Left cardiac atrium (tissue), 2 donors: Measurements from ENCODE around the gene PGPEP1. TPM values are rescaled to one million over a fixed set of nuclear protein-coding genes. Genes with fewer than 3 reads are reported as not detected.

ENCODE experiments used
- microRNA-seq, 2 donors: library from miRNA; unstranded; fragments of <30 nt; microRNA quantifications; one replicate each; pipeline ENCODE4 v1.2.0, GENCODE V29; 2020
- total RNA-seq, 2 donors: library from RNA; stranded (reverse); fragmentation: NEBNext Ultra II Directional; extraction: Animal tissue kit (Norgen Biotek cat#: 25700); gene quantifications; one replicate each; pipeline ENCODE4 v1.2.1, GENCODE V29; 2021
- donor health status: DM: no; HTN: yes; CAD: no; lungs with severe emphysema.
- donor health status: DM: yes; HTN: yes; CAD: no.

The PGPEP1 gene
- total RNA-seq, 2 donors from 2014 or later, result 27.5 to 34.7 TPM

Small RNA genes within 50 kb of the gene (microRNA-seq; reads per million reads assigned to microRNA genes)
- 0 reads per million in 2 donors for gene MIR3189

Other genes starting within 250 kb of the PGPEP1 start
- gene MAST3, start 242.8 kb upstream of the PGPEP1 start, total RNA-seq, result 1 to 10 TPM; 5.5 to 7.9 TPM
- 10 to 100 TPM; 22.1 to 24.5 TPM for gene PIK3R2, start 187.4 kb upstream of the PGPEP1 start, total RNA-seq
- gene IFI30, start 166.8 kb upstream of the PGPEP1 start, total RNA-seq, result 10 to 100 TPM; 43.7 to 68.9 TPM
- 10 to 100 TPM in 1 of 2 donors, 1 to 10 TPM in 1; 8.7 to 13.4 TPM for gene MPV17L2, start 147.4 kb upstream of the PGPEP1 start, total RNA-seq
- 10 to 100 TPM; 23.8 to 29.2 TPM for gene RAB3A, start 136.6 kb upstream of the PGPEP1 start, total RNA-seq
- gene PDE4C, start 114.2 kb upstream of the PGPEP1 start, total RNA-seq, result under 1 TPM in 1 of 2 donors, not detected in 1; 0.55 TPM
- 1 to 10 TPM in 1 of 2 donors, under 1 TPM in 1; 0.91 to 1.3 TPM for gene IQCN, start 66.1 kb upstream of the PGPEP1 start, total RNA-seq
- 100 to 1,000 TPM; 122 to 169 TPM for gene JUND, start 59.0 kb upstream of the PGPEP1 start, total RNA-seq
- 10 to 100 TPM; 68.9 to 79.0 TPM for gene LSM4, start 17.5 kb upstream of the PGPEP1 start, total RNA-seq
- gene GDF15, start 45.6 kb downstream of the PGPEP1 start, total RNA-seq, result 1 to 10 TPM in 1 of 2 donors, under 1 TPM in 1; 0.50 to 1.5 TPM
- 1 to 10 TPM; 4.9 to 8.7 TPM for gene LRRC25, start 57.0 kb downstream of the PGPEP1 start, total RNA-seq
- gene SSBP4, start 78.8 kb downstream of the PGPEP1 start, total RNA-seq, result 10 to 100 TPM; 37.4 to 49.3 TPM
- 10 to 100 TPM; 29.2 to 44.6 TPM for gene ISYNA1, start 97.5 kb downstream of the PGPEP1 start, total RNA-seq
- gene ELL, start 181.5 kb downstream of the PGPEP1 start, total RNA-seq, result 10 to 100 TPM; 10.8 to 18.7 TPM
- 100 to 1,000 TPM; 169 to 174 TPM for gene FKBP8, start 203.0 kb downstream of the PGPEP1 start, total RNA-seq
- 10 to 100 TPM; 53.0 to 53.4 TPM for gene KXD1, start 217.3 kb downstream of the PGPEP1 start, total RNA-seq
- gene UBA52, start 231.3 kb downstream of the PGPEP1 start, total RNA-seq, result 100 to 1,000 TPM; 696 to 720 TPM
- 10 to 100 TPM; 65.3 to 76.0 TPM for gene REX1BD, start 248.2 kb downstream of the PGPEP1 start, total RNA-seq